ENCODE measurements around the gene CRY2. TPM values are rescaled to one million over a fixed set of nuclear protein-coding genes. Genes with fewer than 3 reads are reported as not detected.

The CRY2 gene
- total and polyA plus RNA-seq, 2 of the 13 experiments (the other 11 are each of a cell fraction or from before 2014, with no cell fraction given): 10.1 to 12.2 TPM

- Histone ChIP-seq H3K9ac (ENCODE audit: insufficient read depth, low read depth, low read length) (peak within 1 kb of the TSS; percentile 80), H4K20me1 (ENCODE audit: insufficient read depth, low read length) (no peaks in the 10 kb centered on the region; the same call in none of the 2 replicates), H3K4me3 (replicated peaks in 1 of 3; ENCODE audit: insufficient read depth in 1 of 3, low read depth in 2 of 3, low read length in 3 of 3) (peak within 1 kb of the TSS; percentile 81 to 89 (median 82)), H2AFZ (ENCODE audit: low read length) (no peak within 1 kb of the TSS), H3K27me3 (ENCODE audit: control insufficient read depth in 1 of 2, insufficient read depth in 2 of 2, low read length in 2 of 2) (peaks cover 0 to 16% of the 10 kb centered on the region in 2 experiments; a peak in 1 of 5 replicates), H3K4me1 (ENCODE audit: insufficient read depth, low read length) (peaks cover 37% of the 10 kb centered on the region), H3K36me3 (replicated peaks in 1 of 2; ENCODE audit: control insufficient read depth in 1 of 2, insufficient read depth in 2 of 2, low read length in 2 of 2) (peaks cover 0 to 7% of the 10 kb centered on the region in 2 experiments; a peak in 2 of 5 replicates), H3K4me2 (ENCODE audit: low read depth, low read length) (peak within 1 kb of the TSS; percentile 93), H3K9me3 (ENCODE audit: low read length) (no peaks in the 10 kb centered on the region), H3K27ac (ENCODE audit: extremely low read length, insufficient read depth, low read length) (peak within 1 kb of the TSS; percentile 79), H3K79me2 (ENCODE audit: insufficient read depth, low read length) (peaks cover 11% of the 10 kb centered on the region)
- peak; percentile 92 for ATAC-seq
- WGBS (ENCODE audit: low lambda C conversion rate): 5% methylated on average over 11 of the region's 49 CpGs
- in situ Hi-C loops (cut with HindIII; ENCODE audit: extremely low pct_ligation_motif_present, low pct_unique_long_range_greater_than_20kb) (no loop called here), intact Hi-C loops (cut with micrococcal nuclease; ENCODE audit: unreplicated experiment) (loop anchor here (2.0 kb wide), 1 partner anchor 38 kb away; no protein-coding TSS in a partner anchor)
- DNase-seq (ENCODE audit: low spot score): peak; percentile 88
- ChIA-PET CTCF (ENCODE audit: low intra/inter-chr PET ratio, low total read pairs) (no interaction called here), POLR2A (interaction anchor here (0.7 to 4.1 kb wide), 3 partner anchors 33 to 113 kb away, joined by 3 to 14 read pairs (median 3); partner anchors contain the start of genes CRY2 and PEX16)
- FAIRE-seq: no peak
- BruUV-seq (replicated peaks): no TSS peak
- peak; percentile 35 for TF ChIP-seq MAZ (IDR thresholded peaks at IDR 0.05; ENCODE audit: borderline replicate concordance, low read depth, low read length)
- TF ChIP-seq MAZ (CRISPR knock-in tag; IDR thresholded peaks at IDR 0.05; ENCODE audit: low read depth): no peak
- TF ChIP-seq NCOR1 (IDR thresholded peaks at IDR 0.05; ENCODE audit: borderline replicate concordance, low read length): no peak
- TF ChIP-seq REST (IDR thresholded peaks at IDR 0.05; ENCODE audit: borderline replicate concordance in 1 of 2, low read depth in 1 of 2, low read length in 2 of 2): no peak
- no peak for TF ChIP-seq HOXA9 (CRISPR knock-in tag; IDR thresholded peaks at IDR 0.05; ENCODE audit: borderline replicate concordance)
- no peak for TF ChIP-seq KLF9 (CRISPR knock-in tag; IDR thresholded peaks at IDR 0.05; ENCODE audit: low read depth)
- no peak for TF ChIP-seq FOSL1 (CRISPR knock-in tag; IDR thresholded peaks at IDR 0.05; ENCODE audit: borderline replicate concordance)
- no peak; the same call in 1 of the 2 replicates for TF ChIP-seq ZNF331 (CRISPR knock-in tag; IDR thresholded peaks at IDR 0.05)
- no peak; the same call in 1 of the 2 replicates for TF ChIP-seq ZNF350 (CRISPR knock-in tag; IDR thresholded peaks at IDR 0.05; ENCODE audit: borderline replicate concordance, low read depth)
- no peak for TF ChIP-seq SNAPC2 (CRISPR knock-in tag; IDR thresholded peaks at IDR 0.05)
- no peak for TF ChIP-seq TCF7 (IDR thresholded peaks at IDR 0.05; ENCODE audit: low read depth)
- no peak for TF ChIP-seq MTA3 (CRISPR knock-in tag; IDR thresholded peaks at IDR 0.05)
- no peak for TF ChIP-seq TOE1 (CRISPR knock-in tag; IDR thresholded peaks at IDR 0.05)
- peak; percentile 29; the same call in 1 of the 2 replicates for TF ChIP-seq HNF1B (CRISPR knock-in tag; IDR thresholded peaks at IDR 0.05)
- TF ChIP-seq TAF15 (IDR thresholded peaks at IDR 0.05; ENCODE audit: low read depth, low read length, poor library complexity, severe bottlenecking): no peak
- no peak for TF ChIP-seq KAT7 (CRISPR knock-in tag; IDR thresholded peaks at IDR 0.05; ENCODE audit: borderline replicate concordance)
- TF ChIP-seq SAP130 (CRISPR knock-in tag; IDR thresholded peaks at IDR 0.05; ENCODE audit: low read depth): peak; percentile 68
- peak; percentile 95 for TF ChIP-seq HNRNPK (IDR thresholded peaks at IDR 0.05; ENCODE audit: low read depth, low read length, poor library complexity, severe bottlenecking)
- no peak for TF ChIP-seq TEAD2 (CRISPR knock-in tag; IDR thresholded peaks at IDR 0.05)
- TF ChIP-seq ZNF781 (CRISPR knock-in tag; IDR thresholded peaks at IDR 0.05; ENCODE audit: borderline replicate concordance, not compliant biosample characterization): peak; percentile 68
Measured at GRCh38 chr11:45804761-45805304, 42.4 kb upstream of the CRY2 start, which contains the start of gene SLC35C1. Gene SLC35C1 (plus strand): TSS chr11:45805149. CDS start chr11:45805802, 653 bp downstream.

Data from HepG2 (cell line).